Prostate gland (tissue), 2 donors: ENCODE data around the gene MAP4K4.

Source experiments
- CTCF ChIP-seq, 4 experiments: fragments of 200-600 bp in 2 of 4; fragments of 450-650 bp in 2 of 4; sonication (generic) in 2 of 4; IDR thresholded peaks; 1 replicate in 3 of 4; 2 replicates in 1 of 4; pipeline ENCODE4 v1.5.1; 2016 to 2019; ENCODE audit warnings: antibody characterized with exemption in 4 of 4, mild to moderate bottlenecking in 2 of 4, moderate library complexity in 2 of 4
- POLR2AphosphoS5 ChIP-seq: sonication (generic); formaldehyde crosslinking; IDR thresholded peaks from one replicate; pipeline ENCODE4 v1.6.1; 2017; ENCODE audit warnings: antibody characterized with exemption

GRCh38 chr2:101882769-101883307, 185.3 kb downstream of the MAP4K4 start:
- TF ChIP-seq CTCF (IDR thresholded peaks at IDR 0.05) (no peak), POLR2AphosphoS5 (no peak)
